Right lobe of liver (tissue), 4 donors: ENCODE results near the gene CASP1.

Experiments used
- POLR2A ChIP-seq: fragments of 450-650 bp; IDR thresholded peaks from one replicate; pipeline ENCODE4 v1.6.1; 2017; ENCODE audit warnings: antibody characterized with exemption, mild to moderate bottlenecking
- TF ChIP-seq, protein P1 (sequence below), 4 donors: fragments of 200-600 bp in 3 of 4; fragments of 450-650 bp in 1 of 4; IDR thresholded peaks; one replicate each; pipeline versions ENCODE4 v1.5.1 to v1.8.0; 2016 to 2022; ENCODE audit warnings: antibody characterized with exemption in 4 of 4, mild to moderate bottlenecking in 2 of 4
- donor health status: DM: no; HTN: no; CAD: no.
- donor health status: DM: no; HTN: no; CAD: no.
- donor health status: DM: no; HTN: yes; CAD: no.

DNA sequence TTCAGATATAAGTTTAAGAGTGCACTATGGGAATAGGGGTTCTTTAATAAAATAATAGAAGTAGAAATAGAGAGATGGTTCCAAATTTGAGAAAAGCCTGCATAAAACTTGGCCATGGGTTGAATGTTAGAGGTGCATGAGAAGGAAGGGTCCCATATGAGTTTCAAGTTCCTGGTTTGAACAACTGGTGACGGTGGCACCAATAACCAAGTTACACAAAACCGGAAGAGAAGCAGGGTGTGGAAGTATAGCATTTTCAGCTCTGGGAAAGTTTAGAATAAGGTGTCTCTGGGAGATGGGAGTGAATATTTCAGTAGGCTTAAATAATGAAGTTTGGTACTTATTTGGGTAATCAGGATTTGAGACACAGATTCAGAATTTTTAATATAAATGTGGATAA is 2.4 kb downstream of the CASP1 start:
- TF ChIP-seq, protein P1, sequence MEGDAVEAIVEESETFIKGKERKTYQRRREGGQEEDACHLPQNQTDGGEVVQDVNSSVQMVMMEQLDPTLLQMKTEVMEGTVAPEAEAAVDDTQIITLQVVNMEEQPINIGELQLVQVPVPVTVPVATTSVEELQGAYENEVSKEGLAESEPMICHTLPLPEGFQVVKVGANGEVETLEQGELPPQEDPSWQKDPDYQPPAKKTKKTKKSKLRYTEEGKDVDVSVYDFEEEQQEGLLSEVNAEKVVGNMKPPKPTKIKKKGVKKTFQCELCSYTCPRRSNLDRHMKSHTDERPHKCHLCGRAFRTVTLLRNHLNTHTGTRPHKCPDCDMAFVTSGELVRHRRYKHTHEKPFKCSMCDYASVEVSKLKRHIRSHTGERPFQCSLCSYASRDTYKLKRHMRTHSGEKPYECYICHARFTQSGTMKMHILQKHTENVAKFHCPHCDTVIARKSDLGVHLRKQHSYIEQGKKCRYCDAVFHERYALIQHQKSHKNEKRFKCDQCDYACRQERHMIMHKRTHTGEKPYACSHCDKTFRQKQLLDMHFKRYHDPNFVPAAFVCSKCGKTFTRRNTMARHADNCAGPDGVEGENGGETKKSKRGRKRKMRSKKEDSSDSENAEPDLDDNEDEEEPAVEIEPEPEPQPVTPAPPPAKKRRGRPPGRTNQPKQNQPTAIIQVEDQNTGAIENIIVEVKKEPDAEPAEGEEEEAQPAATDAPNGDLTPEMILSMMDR (IDR thresholded peaks at IDR 0.05), result no peak
- TF ChIP-seq POLR2A, result no peak
